Measurements from ENCODE around the gene C22orf23. TPM values are rescaled to one million over a fixed set of nuclear protein-coding genes. Genes with fewer than 3 reads are reported as not detected.

Gene C22orf23
- total and polyA plus RNA-seq, 2 of the 13 experiments (the other 11 are each of a cell fraction or from before 2014, with no cell fraction given), result 0.21 to 0.24 TPM

DNA sequence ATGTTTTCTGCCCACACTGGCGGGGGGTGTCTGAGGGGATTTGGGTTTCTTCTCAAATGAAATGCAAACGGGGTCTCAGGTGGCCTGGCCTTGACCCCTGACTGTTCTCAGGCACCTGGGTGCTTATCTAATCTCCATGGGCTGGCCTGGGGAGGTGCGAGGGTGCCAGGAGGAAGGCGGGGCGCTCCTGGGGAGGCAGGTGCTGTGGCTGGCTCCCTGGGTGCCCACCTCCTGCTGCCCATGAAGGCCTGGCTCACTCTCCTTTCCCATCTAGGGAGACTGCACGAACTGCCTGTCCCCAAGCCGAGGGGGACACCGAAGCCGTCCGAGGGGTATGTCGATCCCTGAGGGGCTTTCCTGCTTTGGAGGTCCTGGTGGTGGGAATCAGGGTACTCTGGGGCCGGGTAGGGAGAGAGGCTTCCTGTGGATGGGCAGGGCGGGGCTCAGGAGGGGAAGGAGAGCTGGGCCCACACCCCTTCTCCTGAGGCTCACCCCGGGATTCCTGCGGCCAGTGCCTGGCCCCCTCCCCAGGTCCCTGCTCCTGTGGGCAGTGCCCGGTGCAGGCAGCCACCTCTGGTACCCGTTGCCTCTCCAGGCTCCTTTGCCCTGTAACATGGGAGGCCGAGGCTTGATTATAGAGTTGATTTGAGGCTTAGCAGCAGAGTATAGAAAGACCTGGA, 28.9 kb downstream of the C22orf23 start:
- Histone ChIP-seq H3K9ac (ENCODE audit: insufficient read depth, low read depth, low read length) (no peak overlapping the region), H4K20me1 (ENCODE audit: insufficient read depth, low read length) (no peaks in the 10 kb centered on the region), H3K9me3 (ENCODE audit: low read length) (no peaks in the 10 kb centered on the region), H3K4me2 (ENCODE audit: low read depth, low read length) (no peak overlapping the region), H3K4me3 (replicated peaks in 1 of 3; ENCODE audit: insufficient read depth in 1 of 3, low read depth in 2 of 3, low read length in 3 of 3) (no peak overlapping the region), H3K27me3 (ENCODE audit: control insufficient read depth in 1 of 2, insufficient read depth in 2 of 2, low read length in 2 of 2) (no peaks in the 10 kb centered on the region), H3K4me1 (ENCODE audit: insufficient read depth, low read length) (no peaks in the 10 kb centered on the region), H3K36me3 (replicated peaks in 1 of 2; ENCODE audit: control insufficient read depth in 1 of 2, insufficient read depth in 2 of 2, low read length in 2 of 2) (peaks cover 21 to 33% of the 10 kb centered on the region in 2 experiments; a peak in 4 of 5 replicates), H3K79me2 (ENCODE audit: insufficient read depth, low read length) (no peaks in the 10 kb centered on the region), H2AFZ (ENCODE audit: low read length) (no peak overlapping the region), H3K27ac (ENCODE audit: extremely low read length, insufficient read depth, low read length) (no peak overlapping the region)
- 96% methylated on average over 5 of the region's 18 CpGs for WGBS (ENCODE audit: low lambda C conversion rate)
- ChIA-PET POLR2A (no interaction called here), CTCF (ENCODE audit: low intra/inter-chr PET ratio, low total read pairs) (no interaction called here)
- intact Hi-C loops (cut with micrococcal nuclease; ENCODE audit: unreplicated experiment) (no loop called here), in situ Hi-C loops (cut with HindIII; ENCODE audit: extremely low pct_ligation_motif_present, low pct_unique_long_range_greater_than_20kb) (no loop called here)
- no TSS peak for BruUV-seq (replicated peaks)
- FAIRE-seq (no peak), ATAC-seq (no peak), DNase-seq (ENCODE audit: low spot score) (no peak)
- TF ChIP-seq ZFX (CRISPR knock-in tag; IDR thresholded peaks at IDR 0.05; ENCODE audit: low read depth) (no peak), ZNF547 (CRISPR knock-in tag; IDR thresholded peaks at IDR 0.05) (no peak), ZNF713 (CRISPR knock-in tag; IDR thresholded peaks at IDR 0.05) (no peak), ZNF292 (CRISPR knock-in tag; IDR thresholded peaks at IDR 0.05; ENCODE audit: borderline replicate concordance, low read depth) (no peak), ZNF367 (CRISPR knock-in tag; IDR thresholded peaks at IDR 0.05; ENCODE audit: borderline replicate concordance) (no peak), ZNF264 (CRISPR knock-in tag; IDR thresholded peaks at IDR 0.05) (no peak), KLF13 (CRISPR knock-in tag; IDR thresholded peaks at IDR 0.05) (no peak), ETV6 (CRISPR knock-in tag; conservative IDR thresholded peaks at IDR 0.05) (no peak), ATAD3A (CRISPR knock-in tag; IDR thresholded peaks at IDR 0.05) (no peak)
- TF ChIP-seq, protein P1, sequence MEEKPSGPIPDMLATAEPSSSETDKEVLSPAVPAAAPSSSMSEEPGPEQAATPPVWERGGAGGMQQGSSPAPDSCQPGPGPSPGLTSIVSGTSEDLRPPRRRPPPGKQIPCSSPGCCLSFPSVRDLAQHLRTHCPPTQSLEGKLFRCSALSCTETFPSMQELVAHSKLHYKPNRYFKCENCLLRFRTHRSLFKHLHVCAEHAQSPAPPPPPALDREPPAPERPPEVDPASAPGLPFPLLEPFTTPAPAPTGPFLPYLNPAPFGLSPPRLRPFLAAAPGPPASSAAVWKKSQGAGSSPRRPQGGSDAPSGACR (CRISPR knock-in tag; IDR thresholded peaks at IDR 0.05), result no peak
- TF ChIP-seq, protein P2, sequence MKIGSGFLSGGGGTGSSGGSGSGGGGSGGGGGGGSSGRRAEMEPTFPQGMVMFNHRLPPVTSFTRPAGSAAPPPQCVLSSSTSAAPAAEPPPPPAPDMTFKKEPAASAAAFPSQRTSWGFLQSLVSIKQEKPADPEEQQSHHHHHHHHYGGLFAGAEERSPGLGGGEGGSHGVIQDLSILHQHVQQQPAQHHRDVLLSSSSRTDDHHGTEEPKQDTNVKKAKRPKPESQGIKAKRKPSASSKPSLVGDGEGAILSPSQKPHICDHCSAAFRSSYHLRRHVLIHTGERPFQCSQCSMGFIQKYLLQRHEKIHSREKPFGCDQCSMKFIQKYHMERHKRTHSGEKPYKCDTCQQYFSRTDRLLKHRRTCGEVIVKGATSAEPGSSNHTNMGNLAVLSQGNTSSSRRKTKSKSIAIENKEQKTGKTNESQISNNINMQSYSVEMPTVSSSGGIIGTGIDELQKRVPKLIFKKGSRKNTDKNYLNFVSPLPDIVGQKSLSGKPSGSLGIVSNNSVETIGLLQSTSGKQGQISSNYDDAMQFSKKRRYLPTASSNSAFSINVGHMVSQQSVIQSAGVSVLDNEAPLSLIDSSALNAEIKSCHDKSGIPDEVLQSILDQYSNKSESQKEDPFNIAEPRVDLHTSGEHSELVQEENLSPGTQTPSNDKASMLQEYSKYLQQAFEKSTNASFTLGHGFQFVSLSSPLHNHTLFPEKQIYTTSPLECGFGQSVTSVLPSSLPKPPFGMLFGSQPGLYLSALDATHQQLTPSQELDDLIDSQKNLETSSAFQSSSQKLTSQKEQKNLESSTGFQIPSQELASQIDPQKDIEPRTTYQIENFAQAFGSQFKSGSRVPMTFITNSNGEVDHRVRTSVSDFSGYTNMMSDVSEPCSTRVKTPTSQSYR (CRISPR knock-in tag; IDR thresholded peaks at IDR 0.05; ENCODE audit: borderline replicate concordance), result no peak

Measured in HepG2 (cell line).